ENCODE measurements around the gene MGAT2.

The MGAT2 gene

GRCh38 chr14:49636866-49637265 is 16.3 kb downstream of the MGAT2 start:
- no peaks in the 10 kb centered on the region for H3K27me3 ChIP-seq (replicated peaks; ENCODE audit: control insufficient read depth, insufficient read depth, low read length)
- no peak for DNase-seq (ENCODE audit: extremely low read depth, insufficient read length)
- H3K36me3 ChIP-seq (ENCODE audit: control insufficient read depth, insufficient read depth, low read length) = peaks cover 5% of the 10 kb centered on the region
- H3K4me3 ChIP-seq (replicated peaks; ENCODE audit: low read depth, low read length) = no peak overlapping the region
- TF ChIP-seq CTCF (IDR thresholded peaks at IDR 0.05; ENCODE audit: insufficient read depth, low read length, poor library complexity, severe bottlenecking) = no peak

GRCh38 chr14:49637534-49638078 is 17.0 kb downstream of the MGAT2 start:
- peaks cover 5% of the 10 kb centered on the region for H3K36me3 ChIP-seq (ENCODE audit: control insufficient read depth, insufficient read depth, low read length)
- TF ChIP-seq CTCF (IDR thresholded peaks at IDR 0.05; ENCODE audit: insufficient read depth, low read length, poor library complexity, severe bottlenecking) = no peak
- no peak overlapping the region for H3K4me3 ChIP-seq (replicated peaks; ENCODE audit: low read depth, low read length)
- no peaks in the 10 kb centered on the region for H3K27me3 ChIP-seq (replicated peaks; ENCODE audit: control insufficient read depth, insufficient read depth, low read length)
- no peak for DNase-seq (ENCODE audit: extremely low read depth, insufficient read length)

- H3K36me3 ChIP-seq (ENCODE audit: control insufficient read depth, insufficient read depth, low read length) = peaks cover 5% of the 10 kb centered on the region
- TF ChIP-seq CTCF (IDR thresholded peaks at IDR 0.05; ENCODE audit: insufficient read depth, low read length, poor library complexity, severe bottlenecking) = no peak
- H3K4me3 ChIP-seq (replicated peaks; ENCODE audit: low read depth, low read length) = no peak overlapping the region
Measured at GRCh38 chr14:49640540-49641417, 20.2 kb downstream of the MGAT2 start.

GRCh38 chr14:49641697-49642129 is 21.1 kb downstream of the MGAT2 start:
- DNase-seq (ENCODE audit: extremely low read depth, insufficient read length) = no peak
- Histone ChIP-seq H3K36me3 (ENCODE audit: control insufficient read depth, insufficient read depth, low read length) (peaks cover 4% of the 10 kb centered on the region), H3K4me3 (replicated peaks; ENCODE audit: low read depth, low read length) (no peak overlapping the region), H3K27me3 (replicated peaks; ENCODE audit: control insufficient read depth, insufficient read depth, low read length) (no peaks in the 10 kb centered on the region)
- TF ChIP-seq CTCF (IDR thresholded peaks at IDR 0.05; ENCODE audit: insufficient read depth, low read length, poor library complexity, severe bottlenecking) = no peak

More at GRCh38 chr14:49640540-49641417, 20.2 kb downstream of the MGAT2 start:
- H3K27me3 ChIP-seq (replicated peaks; ENCODE audit: control insufficient read depth, insufficient read depth, low read length) = no peaks in the 10 kb centered on the region
- no peak for DNase-seq (ENCODE audit: extremely low read depth, insufficient read length)

GRCh38 chr14:49642163-49642562 is 21.6 kb downstream of the MGAT2 start:
- no peak for DNase-seq (ENCODE audit: extremely low read depth, insufficient read length)
- Histone ChIP-seq H3K27me3 (replicated peaks; ENCODE audit: control insufficient read depth, insufficient read depth, low read length) (no peaks in the 10 kb centered on the region), H3K36me3 (ENCODE audit: control insufficient read depth, insufficient read depth, low read length) (peaks cover 2% of the 10 kb centered on the region), H3K4me3 (replicated peaks; ENCODE audit: low read depth, low read length) (no peak overlapping the region)
- no peak for TF ChIP-seq CTCF (IDR thresholded peaks at IDR 0.05; ENCODE audit: insufficient read depth, low read length, poor library complexity, severe bottlenecking)

Measured in GM06990 (cell line).